PFSK-1 (cell line): Measurements from ENCODE around the gene NFATC2IP.
A peak's percentile ranks its signal among the peaks of the same experiment; 100 is the strongest.

Experiments
- FOXP2 ChIP-seq: optimal IDR thresholded peaks from 2 replicates; pipeline ENCODE3; 2011; ENCODE audit warnings: borderline replicate concordance, control low read depth, inconsistent platforms; ENCODE audit not compliant: insufficient read depth; ENCODE audit errors: extremely low read length, extremely low read depth
- POLR2AphosphoS5 ChIP-seq: IDR thresholded peaks from 2 replicates; pipeline ENCODE4 v1.6.1; 2012; ENCODE audit warnings: low read depth, mild to moderate bottlenecking, control low read depth, low read length, moderate library complexity
- REST ChIP-seq, 2 experiments: IDR thresholded peaks; 2 replicates each; pipeline versions ENCODE4 v1.6.1 to v1.8.0; 2011 to 2012; ENCODE audit warnings: low read depth in 2 of 2, low read length in 2 of 2, control low read depth in 1 of 2, inconsistent platforms in 1 of 2, mild to moderate bottlenecking in 1 of 2, moderate library complexity in 1 of 2; ENCODE audit not compliant: insufficient read depth in 1 of 2
- SIN3A ChIP-seq: IDR thresholded peaks from 2 replicates; pipeline ENCODE4 v1.6.1; 2012; ENCODE audit warnings: mild to moderate bottlenecking, low read length, moderate library complexity, borderline replicate concordance; ENCODE audit not compliant: insufficient read depth
- TAF1 ChIP-seq: IDR thresholded peaks from 2 replicates; pipeline ENCODE4 v1.6.1; 2012; ENCODE audit warnings: low read length, control low read depth, borderline replicate concordance; ENCODE audit not compliant: insufficient read depth

Gene NFATC2IP

GRCh38 chr16:28967156-28967555 is 16.4 kb downstream of the NFATC2IP start:
- TF ChIP-seq REST (IDR thresholded peaks at IDR 0.05; ENCODE audit: insufficient read depth in 1 of 2, low read depth in 2 of 2, low read length in 2 of 2) (no peak), POLR2AphosphoS5 (no peak), TAF1 (no peak), FOXP2 (no peak)

- TF ChIP-seq POLR2AphosphoS5 (no peak), REST (IDR thresholded peaks at IDR 0.05; ENCODE audit: insufficient read depth in 1 of 2, low read depth in 2 of 2, low read length in 2 of 2) (no peak), FOXP2 (no peak), SIN3A (no peak), TAF1 (no peak)
Observed at GRCh38 chr16:28974007-28974436, 23.3 kb downstream of the NFATC2IP start.

GRCh38 chr16:28974437-28975157 is 23.9 kb downstream of the NFATC2IP start, which contains the start of gene SPNS1:
Gene SPNS1 (plus strand): TSS chr16:28974778. CDS start chr16:28975152, 374 bp downstream.
- TF ChIP-seq SIN3A (peak; percentile 96), TAF1 (peak; percentile 88), FOXP2 (peak; percentile 69), POLR2AphosphoS5 (peak; percentile 81), REST (IDR thresholded peaks at IDR 0.05; ENCODE audit: insufficient read depth in 1 of 2, low read depth in 2 of 2, low read length in 2 of 2) (peak; percentile 19 to 69; a peak in 1 of 4 replicates)

GRCh38 chr16:28975158-28975599 is 24.4 kb downstream of the NFATC2IP start:
- no peak for TF ChIP-seq FOXP2
- no peak for TF ChIP-seq SIN3A
- no peak for TF ChIP-seq TAF1
- TF ChIP-seq POLR2AphosphoS5 = no peak
- TF ChIP-seq REST (IDR thresholded peaks at IDR 0.05; ENCODE audit: insufficient read depth in 1 of 2, low read depth in 2 of 2, low read length in 2 of 2) = no peak
